Left ventricle myocardium inferior (tissue), 1 donor: Measurements from ENCODE around the gene ACVR1C. TPM values are rescaled to one million over a fixed set of nuclear protein-coding genes. Genes with fewer than 3 reads are reported as not detected.
A peak's percentile ranks its signal among the peaks of the same experiment; 100 is the strongest.

Source experiments
- DNase-seq: peaks from one replicate; pipeline ENCODE4 v3.0.0-alpha.2; 2020
- H3K27ac ChIP-seq: fragments of 200-600 bp; replicated peaks from 2 replicates; pipeline ENCODE4 v1.8.0; 2021
- H3K27me3 ChIP-seq: fragments of 200-600 bp; 2 replicates; pipeline ENCODE4 v1.8.0; 2021; ENCODE audit warnings: low read depth
- H3K36me3 ChIP-seq: fragments of 200-600 bp; 2 replicates; pipeline ENCODE4 v1.8.0; 2021
- H3K4me1 ChIP-seq: fragments of 200-600 bp; 2 replicates; pipeline ENCODE4 v1.8.0; 2021
- H3K4me3 ChIP-seq: fragments of 200-600 bp; 2 replicates; pipeline ENCODE4 v1.8.0; 2021; ENCODE audit warnings: mild to moderate bottlenecking, moderate library complexity
- H3K9me3 ChIP-seq: fragments of 200-600 bp; replicated peaks from 2 replicates; pipeline ENCODE4 v1.8.0; 2021
- intact Hi-C: fragments of 100-400 bp; cut with micrococcal nuclease; formaldehyde crosslinking; loops from one replicate; pipeline ENCODE4 v1.11.0; 2022
- long read RNA-seq: library from polyadenylated mRNA; unstranded; transcript quantifications from one replicate; pipeline ENCODE4 v2.0.0, GENCODE V29; 2021
- total RNA-seq: library from RNA; stranded (reverse); fragmentation: NEBNext Ultra II Directional; extraction: Animal tissue kit (Norgen Biotek cat#: 25700); gene quantifications from one replicate; pipeline ENCODE4 v1.2.1, GENCODE V29; 2021
- TF ChIP-seq, protein P1 (sequence below): fragments of 200-600 bp; IDR thresholded peaks from 2 replicates; pipeline ENCODE4 v1.8.0; 2021; ENCODE audit warnings: antibody characterized with exemption, mild to moderate bottlenecking, borderline replicate concordance
- donor health status: DM: no; HTN: yes; CAD: no; lungs with severe emphysema.

ACVR1C gene
- total RNA-seq: 0.36 TPM
- long read RNA-seq: 0 reads

DNA sequence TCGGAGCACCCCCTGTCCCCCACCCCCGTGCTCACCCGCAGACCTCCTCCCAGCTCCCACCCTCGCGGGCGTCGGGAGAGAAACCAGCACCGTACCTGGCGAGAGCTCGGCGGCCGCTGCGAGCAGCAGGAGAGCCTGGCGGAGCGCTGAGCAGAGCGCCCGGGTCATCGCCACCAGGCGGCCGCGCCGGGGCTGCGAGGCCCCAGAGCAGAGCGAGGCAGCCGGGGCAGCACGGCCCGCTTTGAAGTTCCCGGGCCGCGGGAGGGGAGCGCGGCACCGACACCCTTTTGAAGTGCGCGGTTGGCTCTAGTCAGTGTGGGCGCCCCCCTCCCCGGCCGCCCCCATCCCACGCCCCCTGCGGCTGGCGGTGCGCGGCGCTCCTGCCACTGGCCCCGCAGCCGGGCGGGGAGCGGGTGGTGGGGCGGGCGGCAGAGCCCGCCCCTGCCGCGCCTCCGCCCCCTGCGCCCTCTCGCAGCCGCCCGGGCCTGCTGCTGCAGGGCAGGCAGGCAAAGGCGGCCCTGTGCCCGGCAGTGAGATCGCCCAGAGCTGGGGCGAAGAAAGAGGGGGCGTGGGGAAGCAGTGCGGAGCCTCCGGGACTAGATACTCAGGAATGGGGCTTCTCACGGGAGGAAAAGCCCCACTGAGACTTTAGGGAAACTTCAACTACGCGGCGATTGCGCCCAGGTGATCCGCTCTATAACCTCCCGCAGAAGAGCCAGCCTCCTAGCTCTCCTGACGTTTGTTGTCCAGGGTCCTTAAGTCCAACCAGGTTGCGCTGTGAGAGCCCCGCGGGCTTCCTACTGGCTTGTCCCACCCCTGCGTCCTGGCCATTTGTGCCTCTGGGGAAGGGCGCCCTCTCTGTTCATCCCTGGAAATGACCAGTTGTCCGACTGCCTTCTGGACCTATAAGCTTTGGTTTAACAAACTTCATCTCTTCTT lies at the start of gene ACVR1C:
TSS of gene ACVR1C (minus strand) at position 388 of the 939 bp plus-strand sequence. CDS start at position 168, 220 bp downstream.
- peak; percentile 44 for DNase-seq
- Histone ChIP-seq H3K4me1 (peaks cover 8% of the 10 kb centered on the region), H3K36me3 (no peaks in the 10 kb centered on the region), H3K27me3 (peaks cover 32% of the 10 kb centered on the region), H3K27ac (peak within 1 kb of the TSS; percentile 55), H3K4me3 (peak within 1 kb of the TSS; percentile 73), H3K9me3 (no peaks in the 10 kb centered on the region)
- intact Hi-C loops: no loop called here
- TF ChIP-seq, protein P1, sequence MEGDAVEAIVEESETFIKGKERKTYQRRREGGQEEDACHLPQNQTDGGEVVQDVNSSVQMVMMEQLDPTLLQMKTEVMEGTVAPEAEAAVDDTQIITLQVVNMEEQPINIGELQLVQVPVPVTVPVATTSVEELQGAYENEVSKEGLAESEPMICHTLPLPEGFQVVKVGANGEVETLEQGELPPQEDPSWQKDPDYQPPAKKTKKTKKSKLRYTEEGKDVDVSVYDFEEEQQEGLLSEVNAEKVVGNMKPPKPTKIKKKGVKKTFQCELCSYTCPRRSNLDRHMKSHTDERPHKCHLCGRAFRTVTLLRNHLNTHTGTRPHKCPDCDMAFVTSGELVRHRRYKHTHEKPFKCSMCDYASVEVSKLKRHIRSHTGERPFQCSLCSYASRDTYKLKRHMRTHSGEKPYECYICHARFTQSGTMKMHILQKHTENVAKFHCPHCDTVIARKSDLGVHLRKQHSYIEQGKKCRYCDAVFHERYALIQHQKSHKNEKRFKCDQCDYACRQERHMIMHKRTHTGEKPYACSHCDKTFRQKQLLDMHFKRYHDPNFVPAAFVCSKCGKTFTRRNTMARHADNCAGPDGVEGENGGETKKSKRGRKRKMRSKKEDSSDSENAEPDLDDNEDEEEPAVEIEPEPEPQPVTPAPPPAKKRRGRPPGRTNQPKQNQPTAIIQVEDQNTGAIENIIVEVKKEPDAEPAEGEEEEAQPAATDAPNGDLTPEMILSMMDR: peak; percentile 61

DNA sequence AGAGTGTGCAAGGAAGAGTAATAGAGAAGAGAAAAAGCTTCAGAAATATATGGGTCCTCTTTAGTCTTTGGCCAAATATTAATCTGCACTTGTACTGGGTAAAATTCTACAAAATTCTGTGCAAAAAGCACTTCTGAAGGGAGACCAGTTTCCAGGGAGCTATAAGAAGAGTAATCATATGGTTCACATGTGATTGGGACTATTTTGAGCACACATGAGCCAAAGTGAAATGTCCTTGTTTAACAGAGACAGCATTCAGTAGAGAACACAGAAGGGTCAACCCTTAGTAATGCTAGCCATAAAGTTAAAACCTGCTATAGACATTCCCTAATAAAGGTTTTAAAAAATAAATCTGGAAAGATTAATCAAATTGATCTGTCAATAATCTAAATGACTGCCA lies 49.3 kb upstream of the ACVR1C start:
- Histone ChIP-seq H3K4me3 (no peak overlapping the region), H3K36me3 (no peaks in the 10 kb centered on the region), H3K27me3 (no peaks in the 10 kb centered on the region), H3K4me1 (no peaks in the 10 kb centered on the region), H3K9me3 (no peaks in the 10 kb centered on the region), H3K27ac (no peak overlapping the region)
- TF ChIP-seq, protein P1: no peak
- DNase-seq: no peak
- intact Hi-C loops: no loop called here

DNA sequence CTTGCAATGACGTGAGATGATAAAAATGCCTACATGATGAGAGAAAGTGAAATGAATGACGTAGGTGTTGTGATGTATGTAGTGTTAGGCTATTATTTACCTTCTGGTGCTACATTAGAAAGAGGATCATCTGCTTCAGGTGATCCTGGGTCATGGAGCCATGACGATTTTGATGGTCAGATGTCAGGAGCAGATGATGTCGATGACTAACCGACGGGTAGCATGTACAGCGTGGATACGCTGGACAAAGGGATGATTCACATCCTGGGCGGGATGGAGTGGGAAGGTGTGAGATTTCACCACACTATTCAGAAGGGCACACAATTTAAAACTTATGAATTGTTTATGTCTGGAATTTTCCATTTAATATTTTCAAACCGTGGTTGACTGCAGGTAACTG lies 43.5 kb upstream of the ACVR1C start:
- TF ChIP-seq, protein P1: no peak
- Histone ChIP-seq H3K4me3 (no peak overlapping the region), H3K27me3 (no peaks in the 10 kb centered on the region), H3K9me3 (peaks cover 2% of the 10 kb centered on the region), H3K27ac (no peak overlapping the region), H3K4me1 (no peaks in the 10 kb centered on the region), H3K36me3 (no peaks in the 10 kb centered on the region)
- no peak for DNase-seq
- intact Hi-C loops: no loop called here

DNA sequence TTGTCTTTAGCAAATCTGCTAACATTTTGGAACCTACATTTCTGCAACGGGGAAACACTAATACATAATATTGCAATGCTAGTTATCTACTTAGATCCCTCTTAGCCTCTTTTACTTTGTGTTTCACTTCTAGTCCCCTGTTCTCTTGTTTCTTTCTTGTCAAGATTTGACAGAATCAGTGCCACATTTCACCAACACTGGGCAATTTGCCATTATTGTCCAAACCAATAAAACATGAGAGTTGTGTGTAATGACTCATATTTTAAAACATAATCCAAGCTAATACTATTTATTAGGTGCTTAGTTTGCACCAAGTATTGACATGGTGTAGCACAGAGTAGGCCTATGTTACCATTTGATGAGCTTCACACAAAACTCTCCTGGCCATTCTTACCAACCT lies 33.7 kb upstream of the ACVR1C start:
- H3K9me3 ChIP-seq: peaks cover 7% of the 10 kb centered on the region
- intact Hi-C loops: no loop called here
- H3K27ac ChIP-seq: no peak overlapping the region
- H3K4me1 ChIP-seq: no peaks in the 10 kb centered on the region
- TF ChIP-seq, protein P1: no peak
- no peak overlapping the region for H3K4me3 ChIP-seq
- no peak for DNase-seq
- no peaks in the 10 kb centered on the region for H3K27me3 ChIP-seq
- no peaks in the 10 kb centered on the region for H3K36me3 ChIP-seq

DNA sequence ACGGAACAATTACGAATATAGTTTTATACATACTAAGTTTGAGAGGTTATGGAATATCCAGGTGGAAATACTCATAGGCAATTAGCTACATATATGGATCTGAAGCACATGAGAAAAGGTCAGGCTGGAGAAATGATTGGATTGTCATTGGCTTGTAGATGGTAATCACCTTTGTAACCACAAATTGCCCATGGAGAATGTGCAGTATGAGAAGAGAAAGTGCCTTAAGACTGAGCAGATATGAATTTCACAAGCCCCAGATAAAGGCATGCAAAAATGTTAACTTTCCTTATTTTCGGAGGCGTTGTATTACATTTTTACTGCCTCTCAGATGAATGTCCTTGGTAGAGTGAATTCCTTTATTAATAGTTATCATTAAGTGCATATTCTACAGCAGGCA lies 33.1 kb upstream of the ACVR1C start:
- Histone ChIP-seq H3K27me3 (no peaks in the 10 kb centered on the region), H3K4me3 (no peak overlapping the region), H3K9me3 (peaks cover 7% of the 10 kb centered on the region), H3K36me3 (no peaks in the 10 kb centered on the region), H3K27ac (no peak overlapping the region), H3K4me1 (no peaks in the 10 kb centered on the region)
- TF ChIP-seq, protein P1: no peak
- intact Hi-C loops: no loop called here
- no peak for DNase-seq
